ENCODE data around the gene MRM2.

- TF ChIP-seq CTCF (IDR thresholded peaks at IDR 0.05) (no peak), ARID4B (CRISPR knock-in tag; IDR thresholded peaks at IDR 0.05; ENCODE audit: borderline replicate concordance) (no peak), FOXK1 (CRISPR knock-in tag; IDR thresholded peaks at IDR 0.05) (no peak), ZNF232 (CRISPR knock-in tag; IDR thresholded peaks at IDR 0.05) (no peak)
- TF ChIP-seq, protein P1, sequence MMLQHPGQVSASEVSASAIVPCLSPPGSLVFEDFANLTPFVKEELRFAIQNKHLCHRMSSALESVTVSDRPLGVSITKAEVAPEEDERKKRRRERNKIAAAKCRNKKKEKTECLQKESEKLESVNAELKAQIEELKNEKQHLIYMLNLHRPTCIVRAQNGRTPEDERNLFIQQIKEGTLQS (CRISPR knock-in tag; conservative IDR thresholded peaks at IDR 0.05), result no peak
Observed at GRCh38 chr7:2254429-2255144, 12.6 kb upstream of the MRM2 start.

Measured in WTC11 (cell line).